HG03135 (cell line): ENCODE data around the gene DOCK4.

Experiments used
- ATAC-seq: cut with Tn5 transposase; IDR thresholded peaks from one replicate; pipeline ENCODE4 v1.9.1; 2021; ENCODE audit warnings: mild to moderate bottlenecking, moderate library complexity; ENCODE audit not compliant: unreplicated experiment

DOCK4 gene

DNA sequence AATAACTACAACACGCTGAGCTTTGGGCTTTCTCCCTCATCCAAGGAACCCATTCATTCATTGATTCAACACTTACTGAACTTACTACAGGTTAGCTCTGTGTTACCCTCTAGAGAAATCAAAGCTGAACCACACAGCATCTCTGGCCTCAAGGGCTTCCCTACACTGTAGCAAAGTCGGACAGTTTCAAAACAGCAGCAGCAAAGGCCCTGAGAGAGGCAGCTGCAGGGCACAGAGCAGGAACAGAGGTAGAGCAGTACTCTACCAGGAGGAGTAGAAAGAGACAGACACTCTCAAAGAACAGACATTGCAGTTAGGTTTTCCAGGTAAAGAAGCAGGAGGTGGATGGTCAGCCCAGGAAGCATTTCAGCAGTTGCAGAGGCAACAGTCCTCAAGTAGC, 16.1 kb downstream of the DOCK4 start:
- ATAC-seq, result no peak

DNA sequence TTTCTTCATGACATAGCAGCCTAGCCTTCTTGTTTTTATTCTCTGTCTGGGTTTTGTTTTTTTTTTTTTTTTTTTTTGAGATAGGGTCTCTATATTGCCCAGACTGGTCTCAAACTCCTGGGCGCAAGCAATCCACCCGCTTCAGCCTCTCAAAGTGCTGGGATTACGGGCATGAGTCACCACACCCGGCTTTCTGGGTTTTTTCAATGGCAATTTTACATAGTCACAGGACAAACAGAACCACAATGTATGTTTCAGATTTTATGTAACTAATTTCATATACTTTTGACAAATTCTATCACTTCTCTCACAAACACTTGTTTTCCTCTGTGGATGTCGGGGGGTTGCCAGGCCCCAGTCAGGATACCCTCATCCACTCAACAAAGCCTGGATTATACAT, 16.5 kb downstream of the DOCK4 start:
- ATAC-seq, result no peak

DNA sequence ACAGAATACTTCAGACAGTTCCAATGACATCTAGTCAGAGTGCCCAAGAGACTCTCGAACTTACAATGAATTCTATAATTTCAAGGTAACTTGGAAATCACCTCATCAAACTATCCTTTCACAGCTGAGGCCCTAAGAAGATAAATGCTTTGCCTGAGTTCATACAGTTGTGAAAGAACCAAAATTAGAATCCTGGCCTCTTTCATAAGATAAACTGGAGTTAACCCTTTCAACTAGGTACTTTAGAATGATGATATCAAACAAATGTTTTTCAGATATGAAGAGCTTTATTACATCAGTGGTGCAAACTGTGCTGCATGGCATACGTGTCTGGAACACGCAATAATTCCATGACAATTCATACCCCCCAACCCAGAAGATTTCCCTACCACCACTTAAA, 17.9 kb downstream of the DOCK4 start:
- ATAC-seq, result no peak

DNA sequence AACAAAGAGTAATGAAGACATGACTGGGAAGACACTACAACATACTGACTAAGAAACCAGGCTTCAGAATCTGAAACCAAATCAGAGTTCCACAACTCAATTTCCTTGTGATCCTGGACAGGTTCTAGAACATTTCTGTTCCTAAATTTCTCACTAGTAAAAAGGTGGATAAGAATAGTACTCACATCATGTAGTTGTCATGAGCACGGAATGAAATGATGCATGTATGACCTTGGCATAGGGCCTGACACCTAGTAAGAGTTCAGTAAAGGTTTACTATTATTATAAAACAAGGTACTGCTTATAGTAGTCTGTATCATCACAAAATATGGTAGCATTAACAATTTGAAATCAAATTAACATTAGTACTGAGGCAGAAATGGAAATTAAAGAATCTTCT, 19.9 kb downstream of the DOCK4 start:
- no peak for ATAC-seq

DNA sequence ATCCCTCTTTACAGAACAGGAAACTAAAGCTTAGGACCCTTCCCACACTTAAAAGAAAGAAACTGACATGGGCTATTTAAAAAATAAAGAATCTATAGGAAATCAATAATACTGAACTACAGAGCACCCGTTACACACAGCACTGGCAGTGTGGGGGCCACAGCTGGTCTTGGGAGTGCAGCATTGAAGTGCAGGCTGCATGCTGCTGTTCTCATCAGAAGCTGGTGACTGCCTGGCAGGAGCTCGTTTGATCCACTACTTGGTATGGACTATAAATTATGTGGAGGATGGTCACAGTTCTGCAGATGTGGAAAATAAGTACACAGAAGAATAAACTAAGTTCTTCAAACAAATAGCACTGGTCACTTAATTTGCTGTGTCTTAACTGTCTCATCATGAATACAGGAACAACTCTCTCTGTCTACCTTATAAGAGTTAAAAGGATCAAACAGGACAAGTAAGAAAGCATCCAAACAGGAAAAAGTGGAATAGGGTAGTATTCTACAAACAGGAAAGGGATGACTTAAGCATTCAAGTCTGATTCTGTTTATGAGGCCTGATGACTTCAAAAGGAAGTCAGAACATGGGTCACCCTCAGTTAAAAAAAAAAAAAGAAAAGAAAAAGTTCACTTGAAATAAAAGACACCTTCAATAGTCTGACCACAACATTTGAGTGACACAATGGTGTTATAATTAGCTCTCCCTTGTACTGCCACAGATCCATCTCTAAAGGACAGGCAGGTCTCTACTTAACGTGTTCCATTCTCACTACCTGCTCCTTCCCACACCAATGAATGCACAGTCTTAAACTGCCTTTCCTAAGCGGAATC, 21.0 kb downstream of the DOCK4 start:
- no peak for ATAC-seq

DNA sequence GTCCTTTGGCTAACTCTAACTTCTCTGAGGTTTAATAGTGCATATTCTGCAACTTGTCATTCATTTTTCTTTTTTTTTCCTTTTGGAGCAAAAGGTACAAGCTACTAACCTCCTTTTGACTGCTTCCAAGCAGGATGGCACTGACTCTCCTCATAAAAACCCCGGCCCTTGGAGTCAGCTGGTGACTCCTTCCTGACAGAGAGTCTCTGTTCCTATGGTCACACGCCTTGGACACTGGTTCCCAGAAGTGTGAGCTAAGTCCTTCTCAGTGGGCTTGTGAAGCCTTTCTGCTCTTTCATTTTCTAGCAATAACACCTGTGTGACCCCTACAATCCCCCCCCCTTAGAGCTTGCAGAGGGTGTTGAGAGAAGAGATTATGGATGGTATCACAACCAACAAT, 21.7 kb downstream of the DOCK4 start:
- no peak for ATAC-seq

DNA sequence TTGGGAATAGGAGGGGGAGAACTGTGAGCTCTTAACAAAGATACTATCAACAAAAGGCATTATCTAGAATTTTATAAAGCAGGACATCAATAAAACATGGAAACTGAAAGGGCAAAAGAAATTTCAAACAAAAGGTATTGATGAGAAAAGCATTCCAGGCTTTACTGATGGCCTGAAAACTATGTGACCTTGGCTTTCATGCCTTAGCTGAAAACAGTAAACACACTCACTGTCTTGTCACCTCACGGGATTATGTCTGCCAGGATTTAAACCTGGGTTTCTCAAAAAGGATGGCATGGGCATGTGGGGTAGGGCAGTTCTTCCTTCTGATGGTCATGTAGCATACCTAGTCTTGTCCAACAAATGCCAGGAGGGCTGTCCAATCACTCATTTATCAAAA, 22.9 kb downstream of the DOCK4 start:
- no peak for ATAC-seq

DNA sequence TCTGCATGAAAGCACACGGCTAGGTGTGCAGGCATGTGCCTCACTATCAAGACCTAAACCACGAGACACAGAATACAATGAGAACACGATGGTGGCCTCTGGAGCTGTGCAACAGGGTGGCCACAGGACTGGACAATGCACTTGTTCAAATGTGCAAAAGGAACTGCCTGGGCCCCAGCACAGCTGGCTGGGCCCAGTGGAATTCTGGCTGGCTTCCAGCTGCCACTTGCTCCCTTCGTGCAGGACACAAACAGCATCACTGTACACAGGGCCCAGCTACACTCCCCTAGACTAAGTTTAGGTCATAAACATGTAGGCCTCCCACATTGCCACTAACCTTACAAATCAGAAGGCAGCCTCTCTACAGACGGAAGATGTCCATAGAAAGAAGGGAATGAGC, 23.4 kb downstream of the DOCK4 start:
- no peak for ATAC-seq

DNA sequence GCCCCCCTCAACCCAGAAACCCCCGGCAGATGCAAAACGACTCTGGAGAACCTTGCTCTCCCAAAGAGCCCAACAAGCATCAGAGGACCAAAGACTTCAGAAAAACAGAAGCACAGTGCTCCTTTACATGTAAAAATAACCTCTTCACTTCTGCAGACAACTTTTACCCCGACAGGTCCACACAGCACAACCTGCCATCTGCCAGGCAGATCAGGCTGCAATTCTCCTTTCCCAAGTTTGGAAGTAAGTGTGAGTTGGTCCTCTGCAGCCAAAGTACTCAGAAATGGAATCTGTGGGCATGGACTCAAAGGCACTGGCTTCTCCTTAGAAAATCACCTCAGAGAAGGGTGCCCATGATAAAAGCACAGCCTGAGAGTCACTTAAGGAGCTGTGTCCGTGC, 26.0 kb downstream of the DOCK4 start:
- ATAC-seq, result no peak

DNA sequence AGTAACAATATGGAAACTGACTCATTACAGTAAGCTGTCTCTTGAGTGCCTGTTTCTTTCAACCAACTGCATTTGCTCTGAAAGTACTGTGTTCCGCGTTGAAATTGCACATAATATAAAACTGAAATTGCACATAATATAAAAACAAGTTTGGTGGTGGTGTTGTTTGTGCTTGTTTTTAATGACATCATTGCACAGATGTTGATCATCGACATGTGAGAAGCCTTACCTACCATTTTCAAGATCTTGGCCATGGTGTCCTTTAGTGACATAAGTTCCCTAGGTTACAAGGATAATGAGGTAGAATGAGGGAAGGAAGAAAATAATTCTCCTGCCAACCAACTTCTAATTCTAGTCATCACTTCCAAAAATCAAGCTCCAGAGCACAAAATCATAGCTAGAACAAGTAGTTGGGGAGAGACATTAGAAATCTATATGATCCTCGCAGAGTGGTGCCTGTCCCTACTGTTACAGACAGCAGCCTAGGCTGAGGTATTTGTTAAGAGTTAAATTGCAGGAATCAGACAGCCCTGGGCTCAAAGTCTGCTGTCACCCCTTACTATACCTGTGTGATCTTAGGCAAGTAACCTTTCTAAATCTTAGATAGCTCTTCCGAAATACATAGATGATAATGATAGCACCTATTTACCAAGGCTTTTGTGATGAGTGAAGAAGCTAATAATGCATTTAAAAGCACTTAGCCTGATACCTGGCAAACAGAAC, 29.3 kb downstream of the DOCK4 start:
- no peak for ATAC-seq

DNA sequence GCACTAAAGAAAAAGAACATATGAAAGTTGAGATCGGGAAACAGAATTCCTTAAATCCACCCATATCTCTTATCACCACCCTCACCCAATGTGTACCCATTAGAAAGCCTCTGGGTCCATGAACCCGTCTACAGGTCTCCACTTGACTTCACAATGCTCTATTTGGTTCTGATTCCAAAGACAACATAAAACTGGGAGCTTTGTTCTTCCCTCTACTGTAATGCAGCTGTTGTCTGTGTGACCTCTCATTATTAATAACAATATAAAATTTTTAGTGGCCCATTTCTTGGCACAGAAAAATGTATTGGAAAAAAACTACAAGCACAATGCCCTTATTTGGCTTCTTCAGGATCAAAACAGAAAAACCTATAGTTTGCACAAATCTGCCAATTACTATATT, 30.0 kb downstream of the DOCK4 start:
- ATAC-seq, result no peak

DNA sequence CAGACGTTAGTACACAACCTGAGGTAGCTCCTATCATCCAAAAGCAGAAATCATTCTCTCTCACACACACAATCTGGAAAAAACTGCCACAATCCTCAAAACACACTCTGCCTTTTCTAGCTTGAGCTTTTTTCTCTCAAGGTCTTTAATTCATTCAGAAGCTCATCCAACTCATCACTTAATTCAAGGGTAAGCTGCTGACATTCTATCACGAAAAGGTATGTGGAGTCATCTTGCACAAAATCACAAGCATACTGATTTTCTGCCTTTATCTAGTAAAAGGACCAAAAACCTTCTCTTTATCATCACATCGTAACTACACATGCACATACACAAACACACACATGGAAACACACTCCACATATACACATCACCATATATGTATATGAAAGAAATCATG, 32.0 kb downstream of the DOCK4 start:
- no peak for ATAC-seq

DNA sequence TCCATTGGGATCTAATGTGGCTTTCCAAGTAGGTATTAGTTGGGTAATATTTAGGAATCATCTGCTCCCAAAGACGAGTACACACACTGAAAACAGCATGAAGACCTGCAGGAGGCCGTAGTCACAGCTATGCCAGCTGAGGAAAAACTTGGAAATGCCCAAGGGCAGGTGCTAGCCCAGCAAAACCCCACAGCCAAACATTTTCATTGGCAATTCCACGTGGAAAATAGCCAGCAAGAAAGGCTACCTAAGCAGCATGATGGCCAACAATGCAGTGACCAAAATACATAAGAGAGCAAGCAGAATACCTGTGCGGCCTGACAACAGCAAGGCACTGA, 32.7 kb downstream of the DOCK4 start:
- no peak for ATAC-seq

DNA sequence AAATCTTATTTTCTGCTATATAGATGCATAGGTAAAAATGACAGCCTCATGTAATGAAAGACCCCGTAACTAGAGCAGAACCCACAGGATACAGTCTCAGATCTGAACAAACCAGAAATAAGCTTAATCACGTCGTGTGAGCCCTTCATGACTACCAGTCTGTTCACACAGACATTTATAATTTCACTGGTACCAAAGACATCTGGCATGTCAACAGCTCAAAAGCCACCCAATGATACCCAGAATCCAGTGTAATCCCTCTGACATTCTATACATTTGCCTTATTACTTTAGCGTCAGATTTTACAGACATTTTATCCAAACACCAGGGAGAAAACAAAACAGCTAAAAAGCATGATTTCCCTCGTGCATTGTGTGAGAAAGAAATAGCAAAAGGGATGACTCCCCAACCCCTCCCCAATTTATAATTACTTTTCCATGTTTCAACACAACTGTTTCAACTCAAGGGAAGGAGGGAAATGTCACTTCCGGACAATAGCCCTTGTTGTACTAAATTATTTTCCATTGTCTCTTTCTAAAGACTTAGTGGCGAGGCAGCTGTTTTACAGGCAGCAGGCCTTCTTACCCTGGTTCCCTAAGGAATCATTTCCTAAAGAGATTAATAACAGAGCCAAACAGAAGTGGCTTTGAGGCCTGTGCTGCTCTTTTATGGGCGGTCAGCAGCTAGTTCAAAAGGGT, 33.2 kb downstream of the DOCK4 start:
- no peak for ATAC-seq

DNA sequence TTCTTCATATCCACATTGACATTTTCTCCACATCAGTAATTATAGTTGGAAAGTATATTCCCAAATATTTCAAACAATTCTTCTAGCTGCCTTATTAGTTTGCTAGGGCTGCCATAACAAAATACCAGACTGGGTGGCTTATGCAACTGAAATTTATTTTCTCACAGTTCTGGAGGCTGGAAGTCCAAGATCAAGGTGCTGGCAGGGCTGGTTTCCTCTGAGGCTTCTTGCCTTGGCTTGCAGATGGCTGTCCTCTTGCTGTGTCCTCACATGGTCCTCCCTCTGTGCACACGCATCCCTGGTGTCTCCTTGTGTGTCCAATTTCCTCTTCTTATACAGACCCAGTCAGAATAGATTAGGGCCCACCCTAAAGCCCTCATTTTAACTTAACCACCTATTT, 34.5 kb downstream of the DOCK4 start:
- ATAC-seq, result no peak

DNA sequence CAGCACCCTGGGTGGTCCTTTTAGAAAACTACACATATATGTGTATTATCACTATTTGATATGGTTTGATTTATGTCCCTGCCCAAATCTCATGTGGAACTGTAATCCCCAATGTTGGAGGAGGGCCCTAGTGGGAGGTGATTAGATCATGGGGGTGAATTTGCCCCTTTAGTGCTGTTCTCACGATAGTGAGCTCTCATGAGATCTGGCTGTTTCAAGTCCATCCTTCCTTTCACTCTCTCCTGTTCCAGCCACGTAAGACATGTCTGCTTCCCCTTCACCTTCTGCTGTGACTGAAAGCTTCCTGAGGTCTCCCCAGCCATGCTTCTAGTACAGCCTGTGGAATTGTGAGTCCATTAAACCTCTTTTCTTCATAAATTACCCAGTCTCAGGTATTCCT, 37.3 kb downstream of the DOCK4 start:
- no peak for ATAC-seq

DNA sequence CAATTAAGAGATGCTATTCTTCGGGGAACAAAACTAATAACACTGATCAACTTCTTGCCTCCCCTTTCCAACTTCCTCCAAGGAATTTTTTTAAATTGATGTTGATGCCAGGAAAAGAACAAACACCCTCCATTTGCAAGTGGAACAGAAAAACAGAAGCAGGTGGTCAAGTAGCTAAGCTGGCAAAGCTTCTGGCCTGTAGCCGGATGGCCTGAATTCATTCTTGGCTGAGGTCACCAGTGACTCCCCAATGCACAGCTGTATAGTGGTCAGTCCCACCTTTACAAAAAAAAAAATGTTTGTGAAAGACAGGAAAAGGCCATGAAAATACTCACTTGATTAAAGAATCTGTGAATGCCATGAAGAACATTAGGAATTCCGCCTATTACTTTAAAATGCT, 39.1 kb downstream of the DOCK4 start:
- no peak for ATAC-seq

DNA sequence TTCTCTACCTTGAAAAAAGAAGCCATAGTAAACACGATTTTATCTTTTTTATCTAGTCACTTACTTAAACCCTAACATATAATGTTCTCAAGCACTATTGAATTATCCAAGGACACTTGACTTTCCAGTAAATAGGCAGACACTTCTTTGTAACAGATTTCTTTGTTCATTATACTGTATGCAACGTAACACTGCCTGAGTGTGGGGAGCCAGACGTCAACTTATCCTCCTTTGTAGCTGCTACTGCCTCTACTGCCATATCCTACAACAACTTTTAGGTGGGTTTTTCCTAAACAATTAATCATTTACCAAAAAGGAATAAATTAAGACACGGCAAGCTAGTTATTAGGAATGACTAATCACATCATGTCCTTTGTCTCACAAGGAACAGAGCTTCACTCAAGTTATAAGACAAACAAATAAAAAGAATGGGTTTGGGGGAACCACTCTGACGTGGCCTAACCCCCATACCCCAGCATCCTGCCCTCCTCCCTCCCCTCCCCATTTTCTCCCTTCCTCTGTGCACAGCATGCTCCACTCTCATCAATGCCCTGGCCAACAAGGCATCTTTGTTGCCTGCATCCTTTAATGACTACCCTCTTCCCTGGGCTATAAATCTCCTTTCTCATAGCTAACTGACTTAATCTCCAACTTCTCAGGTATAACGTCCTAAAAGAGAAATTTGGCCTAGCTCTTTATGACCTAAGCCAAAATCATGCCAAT, 43.3 kb downstream of the DOCK4 start:
- no peak for ATAC-seq

DNA sequence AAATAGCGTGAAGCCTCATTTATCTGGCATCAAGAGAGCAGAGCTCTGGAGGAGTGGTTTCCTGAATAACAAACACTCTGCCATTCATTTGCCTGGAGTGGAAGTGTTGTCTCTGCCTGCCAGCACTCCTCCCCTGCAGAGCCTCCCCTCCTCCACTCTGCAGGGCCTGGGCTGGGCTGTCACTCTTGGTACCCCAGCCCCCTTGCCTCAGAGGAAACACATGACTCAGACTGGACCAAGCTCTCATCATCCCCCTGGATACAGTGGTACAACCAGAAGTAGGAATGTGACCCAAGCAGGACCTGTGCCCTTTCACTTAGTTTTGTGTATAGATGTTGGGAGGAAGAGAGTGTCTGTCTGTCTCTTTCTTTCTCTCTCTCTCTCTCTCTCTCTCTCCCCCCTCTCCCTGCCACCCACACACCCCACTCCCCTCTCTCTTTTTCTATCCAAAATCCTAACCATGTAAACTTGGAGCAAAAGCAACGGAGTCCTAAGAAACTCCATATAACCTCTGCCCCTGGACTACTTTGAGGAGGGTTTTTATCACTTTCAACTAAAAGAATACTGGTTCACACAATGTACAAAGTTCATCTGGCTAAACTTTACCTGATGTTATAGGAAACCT, 43.9 kb downstream of the DOCK4 start:
- no peak for ATAC-seq

DNA sequence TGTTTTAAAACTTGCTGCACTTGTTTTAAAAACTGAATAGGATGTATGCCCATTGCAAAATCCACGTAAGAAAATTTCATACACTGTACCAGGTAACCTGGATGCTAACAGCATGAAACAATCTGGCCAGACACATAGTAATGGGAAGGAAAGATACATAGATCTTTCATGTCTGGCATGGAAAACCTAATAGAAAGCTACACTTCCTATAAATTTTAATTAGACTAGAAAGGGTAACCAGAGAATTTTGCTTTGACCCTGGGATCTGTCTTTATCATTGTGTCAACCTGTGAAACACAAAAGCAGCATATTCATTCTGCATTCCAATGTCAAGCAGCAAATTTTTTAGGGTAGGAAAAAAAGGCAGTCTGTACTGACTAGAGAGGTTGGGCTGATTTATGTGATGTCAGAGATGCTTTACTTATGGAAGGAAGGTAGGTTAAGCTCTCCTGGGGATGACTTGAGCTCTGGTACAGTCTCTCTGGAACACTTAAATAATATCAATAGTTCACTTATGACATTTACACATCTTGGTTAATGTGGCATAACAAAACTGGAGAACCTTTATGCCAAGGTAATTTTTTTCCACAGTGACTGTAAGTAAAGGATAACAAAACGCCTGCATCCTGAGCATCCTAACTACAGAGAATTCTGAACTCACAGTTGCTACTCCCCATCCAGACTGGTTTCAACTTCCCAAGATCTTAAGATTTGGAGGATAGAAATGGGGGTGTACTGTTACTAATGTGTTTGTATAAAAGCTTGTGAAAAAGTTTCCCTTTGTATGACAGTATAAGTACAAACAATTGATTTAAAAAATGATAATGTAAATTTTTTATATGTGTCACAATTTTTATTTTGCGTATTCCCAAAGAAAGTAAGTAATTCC, 44.7 kb downstream of the DOCK4 start:
- ATAC-seq, result no peak
